Measurements from ENCODE around the gene PBOV1.
"Not testable (repeated sequence)": the region's sequence is repeated elsewhere in the genome, so short reads cannot be mapped to it uniquely, and the experiment has no call there.

- not testable (repeated sequence) for TF ChIP-seq ISL1 (CRISPR knock-in tag; IDR thresholded peaks at IDR 0.05); PATZ1 (CRISPR knock-in tag; IDR thresholded peaks at IDR 0.05; ENCODE audit: borderline replicate concordance); ZFP3 (CRISPR knock-in tag; IDR thresholded peaks at IDR 0.05); ESRRG (CRISPR knock-in tag; IDR thresholded peaks at IDR 0.05); ARNTL (CRISPR knock-in tag; IDR thresholded peaks at IDR 0.05; ENCODE audit: borderline replicate concordance, low read depth); BACH2 (CRISPR knock-in tag; IDR thresholded peaks at IDR 0.05; ENCODE audit: borderline replicate concordance); CSDC2 (CRISPR knock-in tag; IDR thresholded peaks at IDR 0.05); GLIS3 (CRISPR knock-in tag; IDR thresholded peaks at IDR 0.05); CREB5 (CRISPR knock-in tag; IDR thresholded peaks at IDR 0.05; ENCODE audit: low read depth); TCF4 (CRISPR knock-in tag; IDR thresholded peaks at IDR 0.05; ENCODE audit: borderline replicate concordance); ZNF70 (CRISPR knock-in tag; IDR thresholded peaks at IDR 0.05); TSHZ2 (CRISPR knock-in tag; IDR thresholded peaks at IDR 0.05); POU6F1 (CRISPR knock-in tag; IDR thresholded peaks at IDR 0.05; ENCODE audit: borderline replicate concordance, low read depth)
These were observed 5.8 kb downstream of the PBOV1 start for GRCh38 chr6:138212530-138212929.
